ENCODE measurements around the gene DUSP18.

- TF ChIP-seq CTCF (IDR thresholded peaks at IDR 0.05; ENCODE audit: low read depth, low read length): no peak
- no peak for TF ChIP-seq EZH2phosphoT487 (IDR thresholded peaks at IDR 0.05; ENCODE audit: low read depth)
These were observed 18.9 kb downstream of the DUSP18 start for GRCh38 chr22:30648825-30649224.

Data from OCI-LY3 (cell line).